ENCODE data around the gene L1CAM. TPM values are rescaled to one million over a fixed set of nuclear protein-coding genes. Genes with fewer than 3 reads are reported as not detected.

L1CAM gene, protein sequence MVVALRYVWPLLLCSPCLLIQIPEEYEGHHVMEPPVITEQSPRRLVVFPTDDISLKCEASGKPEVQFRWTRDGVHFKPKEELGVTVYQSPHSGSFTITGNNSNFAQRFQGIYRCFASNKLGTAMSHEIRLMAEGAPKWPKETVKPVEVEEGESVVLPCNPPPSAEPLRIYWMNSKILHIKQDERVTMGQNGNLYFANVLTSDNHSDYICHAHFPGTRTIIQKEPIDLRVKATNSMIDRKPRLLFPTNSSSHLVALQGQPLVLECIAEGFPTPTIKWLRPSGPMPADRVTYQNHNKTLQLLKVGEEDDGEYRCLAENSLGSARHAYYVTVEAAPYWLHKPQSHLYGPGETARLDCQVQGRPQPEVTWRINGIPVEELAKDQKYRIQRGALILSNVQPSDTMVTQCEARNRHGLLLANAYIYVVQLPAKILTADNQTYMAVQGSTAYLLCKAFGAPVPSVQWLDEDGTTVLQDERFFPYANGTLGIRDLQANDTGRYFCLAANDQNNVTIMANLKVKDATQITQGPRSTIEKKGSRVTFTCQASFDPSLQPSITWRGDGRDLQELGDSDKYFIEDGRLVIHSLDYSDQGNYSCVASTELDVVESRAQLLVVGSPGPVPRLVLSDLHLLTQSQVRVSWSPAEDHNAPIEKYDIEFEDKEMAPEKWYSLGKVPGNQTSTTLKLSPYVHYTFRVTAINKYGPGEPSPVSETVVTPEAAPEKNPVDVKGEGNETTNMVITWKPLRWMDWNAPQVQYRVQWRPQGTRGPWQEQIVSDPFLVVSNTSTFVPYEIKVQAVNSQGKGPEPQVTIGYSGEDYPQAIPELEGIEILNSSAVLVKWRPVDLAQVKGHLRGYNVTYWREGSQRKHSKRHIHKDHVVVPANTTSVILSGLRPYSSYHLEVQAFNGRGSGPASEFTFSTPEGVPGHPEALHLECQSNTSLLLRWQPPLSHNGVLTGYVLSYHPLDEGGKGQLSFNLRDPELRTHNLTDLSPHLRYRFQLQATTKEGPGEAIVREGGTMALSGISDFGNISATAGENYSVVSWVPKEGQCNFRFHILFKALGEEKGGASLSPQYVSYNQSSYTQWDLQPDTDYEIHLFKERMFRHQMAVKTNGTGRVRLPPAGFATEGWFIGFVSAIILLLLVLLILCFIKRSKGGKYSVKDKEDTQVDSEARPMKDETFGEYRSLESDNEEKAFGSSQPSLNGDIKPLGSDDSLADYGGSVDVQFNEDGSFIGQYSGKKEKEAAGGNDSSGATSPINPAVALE
- 37.1 and 49.7 TPM in 2 replicates for total RNA-seq (2014; rRNA removed; shearing (Covaris generic); ENCODE audit: low replicate concordance)

DNA sequence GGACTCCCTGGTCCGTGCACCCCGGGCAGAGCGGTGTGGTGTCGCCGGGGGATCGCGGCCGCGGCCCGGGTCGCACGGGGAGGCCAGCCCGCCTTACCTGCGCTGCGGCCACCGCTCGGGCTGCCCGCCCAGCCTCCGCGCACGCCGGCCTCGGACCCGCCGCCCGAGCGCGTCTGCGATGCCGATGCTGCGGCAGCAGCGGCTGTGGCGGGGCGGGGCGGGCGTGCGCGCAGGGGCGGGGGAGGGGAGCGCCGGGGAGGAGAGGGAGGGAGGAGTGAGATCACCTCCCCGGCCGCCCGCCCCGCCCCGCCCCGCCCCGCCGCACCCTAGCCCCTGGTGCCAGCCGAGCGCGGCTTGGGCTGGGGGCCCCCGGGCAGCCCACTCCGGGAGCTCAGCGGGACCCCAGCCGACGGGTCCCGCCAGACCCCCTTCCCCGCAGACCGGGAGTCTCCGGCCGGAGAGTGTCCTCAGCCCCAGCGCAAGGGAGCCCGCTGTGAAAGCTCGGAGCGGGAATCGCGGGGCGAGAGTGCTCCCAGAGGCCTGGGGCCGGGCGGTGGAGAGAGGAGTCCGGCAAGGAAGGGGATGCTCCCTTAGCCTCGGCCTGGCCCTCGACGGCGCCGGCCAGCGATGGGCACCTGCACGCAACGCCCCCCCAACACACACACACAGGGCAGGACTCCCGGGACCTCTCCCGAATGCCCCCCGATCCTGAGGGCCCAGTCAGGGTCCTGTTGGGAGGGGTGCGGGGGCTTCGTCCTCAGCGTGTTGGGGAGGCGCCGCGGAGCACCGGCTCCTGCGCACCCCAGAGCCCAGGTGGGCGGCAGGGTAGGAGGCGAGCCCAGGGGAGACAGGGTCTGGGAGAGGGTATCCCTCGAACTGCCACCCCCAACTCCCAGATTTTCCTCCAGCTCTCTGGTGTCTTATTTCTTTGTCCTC lies at the start of gene L1CAM:
TSS of gene L1CAM (minus strand) at position 206 of the 936 bp plus-strand sequence. CDS start 10,337 bp downstream, outside the sequence.
- peak; percentile 51 for DNase-seq (ENCODE audit: low read depth)
- in situ Hi-C loops (cut with HindIII; ENCODE audit: low pct_unique_long_range_greater_than_20kb, low sequenced_read_pairs) = no loop called here

DNA sequence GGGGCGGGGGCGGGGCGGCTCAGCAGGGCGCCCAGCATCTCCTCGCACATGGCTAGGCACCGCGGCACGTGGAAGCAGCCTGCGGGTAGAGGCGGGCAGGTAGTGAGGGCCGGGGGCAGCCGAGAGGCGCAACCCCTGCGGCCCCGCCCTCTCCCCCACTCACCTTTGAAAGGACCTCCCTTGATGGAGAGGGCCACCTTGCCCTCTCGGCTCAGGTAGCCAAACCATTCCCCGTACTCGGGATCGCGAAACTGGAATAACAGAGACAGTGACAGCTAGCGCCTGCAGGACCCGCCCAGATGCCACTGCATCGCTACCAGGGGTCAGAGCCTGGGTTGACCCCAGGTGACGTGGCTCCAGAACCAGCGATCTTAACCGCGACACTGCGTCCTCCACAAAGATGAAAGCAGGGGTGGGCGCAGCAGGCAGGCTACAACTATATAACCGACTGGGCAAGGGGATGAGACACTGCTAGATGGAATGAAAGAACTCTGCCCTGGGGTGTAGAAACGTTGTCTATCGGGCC lies 49.4 kb upstream of the L1CAM start:
- no peak for DNase-seq (ENCODE audit: low read depth)
- in situ Hi-C loops (cut with HindIII; ENCODE audit: low pct_unique_long_range_greater_than_20kb, low sequenced_read_pairs) = no loop called here

DNA sequence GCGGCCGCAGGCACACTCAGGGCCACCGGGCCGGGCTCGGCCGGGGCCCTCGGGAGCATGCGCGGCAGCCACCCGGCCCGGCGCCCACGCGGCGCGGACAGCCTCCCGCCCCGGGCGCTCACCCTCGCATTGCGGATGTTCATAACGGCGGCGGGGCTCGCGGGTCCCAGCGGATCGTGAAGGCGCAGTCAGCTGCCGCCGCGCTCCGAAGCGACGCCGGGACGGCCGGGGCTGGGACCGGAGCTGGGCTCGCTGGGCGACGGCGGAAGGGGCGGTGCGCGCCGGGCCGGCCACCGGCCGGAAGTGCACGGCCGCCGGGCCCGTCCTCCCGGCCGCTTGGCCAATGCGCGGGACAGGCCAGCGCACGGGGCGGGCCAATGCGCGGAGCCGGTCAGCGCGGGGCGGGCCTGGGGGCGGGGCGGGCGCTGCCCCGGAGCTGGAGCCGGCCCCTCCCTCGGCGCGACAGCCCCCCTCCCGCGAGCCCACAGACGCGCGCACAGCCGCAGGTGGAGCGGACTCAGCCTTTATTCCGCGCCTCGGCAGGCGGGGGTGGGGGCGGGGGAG lies 48.9 kb upstream of the L1CAM start, which contains the start of gene NAA10:
TSS of gene NAA10 (minus strand) at position 276 of the 564 bp plus-strand sequence. CDS start at position 143, 133 bp downstream.
- in situ Hi-C loops (cut with HindIII; ENCODE audit: low pct_unique_long_range_greater_than_20kb, low sequenced_read_pairs) = no loop called here
- peak; percentile 59 for DNase-seq (ENCODE audit: low read depth)

DNA sequence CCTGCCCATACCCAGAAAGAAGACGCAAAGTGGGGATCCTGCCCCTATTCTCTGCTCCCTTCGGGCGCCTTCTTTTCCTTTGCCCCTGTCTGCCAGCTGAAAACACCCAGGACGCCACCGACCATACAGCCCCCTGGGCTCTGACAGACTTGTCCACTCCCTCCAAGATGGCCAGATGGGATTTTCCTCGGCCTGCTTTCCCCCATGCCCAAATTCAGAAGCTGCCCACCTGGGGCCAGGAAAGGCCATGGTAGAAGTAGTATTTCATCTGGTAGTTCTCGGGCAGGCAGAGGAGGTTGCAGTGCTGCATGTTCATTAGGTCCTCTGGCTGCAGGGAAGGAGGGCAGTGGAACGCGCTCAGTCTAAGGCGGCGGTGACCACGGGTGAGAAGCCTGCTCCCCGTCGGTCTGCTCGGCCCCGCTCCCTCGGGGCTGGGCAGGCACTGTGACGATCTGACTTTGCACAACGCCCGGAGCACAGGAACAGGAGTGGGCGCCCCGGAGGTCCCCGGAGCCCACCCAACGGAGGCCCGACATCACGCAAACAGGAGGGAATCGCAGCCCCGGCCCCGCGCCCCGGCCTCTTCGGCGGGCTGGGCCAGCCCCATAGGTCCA lies 48.3 kb upstream of the L1CAM start:
- in situ Hi-C loops (cut with HindIII; ENCODE audit: low pct_unique_long_range_greater_than_20kb, low sequenced_read_pairs) = no loop called here

DNA sequence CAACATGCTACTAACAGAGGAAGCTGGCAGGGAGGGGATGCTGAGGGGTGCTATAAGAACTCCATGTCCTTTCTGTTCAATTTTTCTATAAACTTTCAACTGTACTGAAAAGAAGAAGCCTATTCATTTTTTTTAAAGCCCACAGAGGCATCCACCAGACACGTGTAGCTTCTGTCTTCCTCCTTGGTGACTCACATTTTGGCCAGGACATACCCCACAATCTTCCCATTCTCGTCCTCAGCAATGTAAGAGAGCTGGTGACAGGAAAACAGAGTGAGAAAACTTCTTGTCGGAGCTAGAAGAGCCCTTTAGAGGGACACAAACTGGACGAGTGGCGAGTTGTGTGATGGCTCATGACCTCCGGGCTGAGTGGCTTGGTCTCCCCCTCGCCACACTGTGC lies 47.8 kb upstream of the L1CAM start:
- in situ Hi-C loops (cut with HindIII; ENCODE audit: low pct_unique_long_range_greater_than_20kb, low sequenced_read_pairs) = no loop called here
- no peak for DNase-seq (ENCODE audit: low read depth)

More for the DNA sequence above, 48.3 kb upstream of the L1CAM start:
- no peak for DNase-seq (ENCODE audit: low read depth)

DNA sequence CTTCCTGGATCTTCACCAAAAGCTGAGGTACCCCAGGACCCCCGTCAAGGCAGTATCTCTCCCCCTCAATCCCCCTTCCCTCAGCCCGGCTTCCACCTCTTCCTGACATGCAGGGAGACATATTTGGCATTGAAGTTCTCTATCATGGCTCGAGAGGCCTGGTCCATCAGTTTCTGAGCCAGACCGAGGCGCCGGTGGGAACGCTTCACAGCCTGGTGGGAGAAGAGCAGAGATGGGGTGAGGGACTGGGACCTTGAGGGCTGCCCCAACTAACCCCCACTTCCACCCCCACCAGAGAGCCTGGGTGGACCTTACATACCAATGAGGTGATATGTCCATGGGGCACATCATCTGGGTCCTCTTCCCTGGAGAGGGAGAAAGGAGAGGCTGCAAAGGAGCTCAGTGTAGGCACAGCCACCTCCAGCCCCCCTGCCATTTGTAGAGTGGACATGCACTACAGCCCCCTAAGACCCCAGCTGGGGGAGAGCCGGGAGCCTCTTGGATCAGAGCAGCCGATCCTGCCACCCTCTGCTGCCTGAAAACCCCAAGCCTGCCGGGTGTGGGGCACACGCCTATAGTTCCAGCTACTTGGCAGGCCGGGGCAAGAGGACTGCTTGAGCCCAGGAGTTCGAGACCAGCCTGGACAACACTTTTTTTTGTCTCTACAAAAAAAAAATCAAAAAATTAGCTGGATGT lies 46.4 kb upstream of the L1CAM start:
- in situ Hi-C loops (cut with HindIII; ENCODE audit: low pct_unique_long_range_greater_than_20kb, low sequenced_read_pairs) = no loop called here
- DNase-seq (ENCODE audit: low read depth) = no peak

DNA sequence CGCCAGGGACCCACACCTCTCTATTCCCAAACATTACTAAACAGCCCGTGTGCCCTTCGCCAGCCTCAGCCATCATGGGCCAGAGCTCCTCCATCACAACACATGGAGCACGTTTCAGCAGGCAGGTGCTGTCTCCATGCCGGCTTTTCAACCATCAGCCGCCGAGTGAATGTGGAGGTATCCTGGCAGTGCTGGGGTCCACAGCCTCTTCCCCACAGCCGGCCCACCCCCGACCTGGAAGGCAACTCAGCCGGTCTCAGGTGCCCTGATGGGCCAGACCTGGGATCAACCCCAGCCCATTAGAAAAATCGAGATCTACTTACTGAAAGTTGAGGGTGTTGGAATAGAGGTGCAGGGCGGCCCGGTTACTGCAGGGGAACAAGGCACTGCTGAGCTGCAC lies 45.8 kb upstream of the L1CAM start:
- DNase-seq (ENCODE audit: low read depth) = no peak
- in situ Hi-C loops (cut with HindIII; ENCODE audit: low pct_unique_long_range_greater_than_20kb, low sequenced_read_pairs) = no loop called here

DNA sequence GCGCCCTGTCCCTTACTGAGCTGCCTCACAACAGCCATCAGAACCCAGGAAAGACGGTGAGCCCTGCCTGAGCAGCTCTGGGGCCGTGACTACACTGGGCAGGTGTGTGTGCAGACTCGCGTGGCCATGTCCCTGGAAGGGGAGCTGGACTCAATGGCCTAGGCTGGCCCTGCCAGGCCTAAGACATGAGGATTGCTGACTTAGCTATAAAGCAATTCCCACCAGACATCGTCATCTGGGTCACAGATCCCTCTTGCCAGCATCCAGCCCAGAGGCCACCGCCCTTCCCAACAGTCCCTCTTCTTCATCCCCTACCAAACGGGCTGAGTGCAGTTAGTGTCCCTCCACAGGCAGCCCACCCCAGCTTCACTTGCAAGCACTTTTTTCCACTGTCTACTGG lies 45.2 kb upstream of the L1CAM start:
- in situ Hi-C loops (cut with HindIII; ENCODE audit: low pct_unique_long_range_greater_than_20kb, low sequenced_read_pairs) = no loop called here
- DNase-seq (ENCODE audit: low read depth) = no peak

DNA sequence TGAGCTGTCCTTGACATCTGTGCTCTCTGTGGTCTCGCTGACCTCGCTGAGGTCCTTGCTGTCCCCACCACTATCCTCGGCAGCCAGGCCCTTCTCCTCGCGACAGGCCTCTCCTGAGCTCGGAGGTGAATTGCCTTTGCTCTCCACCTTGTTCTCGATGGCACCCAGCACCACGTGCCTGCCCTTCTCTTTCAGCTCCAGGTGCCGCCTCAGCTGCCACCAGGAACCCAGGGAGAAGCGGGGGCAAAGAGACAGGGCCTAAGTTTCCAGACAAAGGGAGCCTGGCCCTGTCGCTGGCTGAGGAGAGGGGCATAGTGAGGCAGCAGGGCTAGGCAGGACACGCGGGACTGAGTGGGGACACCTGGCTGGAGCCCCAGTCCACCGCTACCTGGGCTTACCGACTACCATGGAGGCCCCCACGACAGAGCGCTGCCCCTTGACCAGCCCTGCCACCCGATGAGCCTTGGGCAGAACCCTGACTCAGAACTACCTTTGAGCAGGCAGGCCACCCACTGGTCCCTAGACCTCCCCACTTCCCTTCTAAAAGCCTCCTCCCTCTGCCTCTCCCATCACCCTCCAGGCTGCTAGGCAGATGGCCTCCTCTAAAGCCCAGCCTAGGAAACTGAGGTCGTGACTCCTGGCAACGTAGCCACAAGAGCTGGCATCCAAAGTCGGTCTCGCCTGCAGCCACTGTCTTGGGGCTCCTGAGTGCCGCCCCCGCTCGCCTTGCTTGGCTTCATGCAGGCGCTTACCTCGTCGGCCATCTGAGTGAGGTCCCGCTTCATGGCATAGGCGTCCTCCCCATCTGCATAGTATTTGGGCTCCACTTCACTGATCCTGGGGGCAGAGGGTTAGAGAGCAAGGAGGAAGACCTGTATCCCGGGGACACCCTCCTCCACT lies 44.3 kb upstream of the L1CAM start:
- DNase-seq (ENCODE audit: low read depth) = no peak
- in situ Hi-C loops (cut with HindIII; ENCODE audit: low pct_unique_long_range_greater_than_20kb, low sequenced_read_pairs) = no loop called here

DNA sequence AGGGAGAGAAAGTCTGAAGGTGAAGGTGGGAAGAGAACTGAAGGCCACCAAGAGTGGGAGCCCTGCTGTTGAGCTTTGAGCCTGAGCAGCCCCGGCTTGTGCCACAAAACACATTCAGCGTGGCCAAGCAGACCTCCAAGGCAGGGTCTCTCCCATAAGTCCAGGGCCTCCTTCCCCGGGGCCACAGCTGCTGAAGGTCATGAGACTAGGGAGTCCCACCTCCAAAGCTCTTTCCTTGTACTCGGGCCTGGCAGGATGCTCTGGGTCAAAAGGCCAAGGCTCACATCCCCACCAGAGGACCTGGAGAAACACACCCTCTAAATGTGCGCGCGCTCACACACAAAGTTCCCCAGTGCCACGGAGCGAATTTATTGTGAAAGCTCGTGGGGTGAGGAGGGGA lies 43.6 kb upstream of the L1CAM start:
- in situ Hi-C loops (cut with HindIII; ENCODE audit: low pct_unique_long_range_greater_than_20kb, low sequenced_read_pairs) = no loop called here
- no peak for DNase-seq (ENCODE audit: low read depth)

DNA sequence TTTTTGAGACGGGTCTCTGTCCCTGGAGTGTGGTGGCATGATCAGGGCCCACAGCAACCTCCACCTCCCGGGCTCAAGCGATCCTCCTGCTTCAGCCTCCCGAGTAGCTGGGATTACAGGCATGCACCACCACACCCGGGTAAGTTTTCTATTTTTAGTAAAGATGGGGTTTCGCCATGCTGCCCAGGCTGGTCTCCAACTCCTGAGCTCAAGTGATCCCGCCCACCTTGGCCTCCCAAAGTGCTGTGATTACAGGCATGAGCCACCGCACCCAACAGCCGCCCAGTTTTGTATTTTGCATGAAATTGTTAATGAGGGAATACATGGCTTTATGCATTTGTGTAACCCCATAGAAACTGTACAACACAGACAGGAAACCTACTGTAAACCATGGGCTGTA lies 42.9 kb upstream of the L1CAM start:
- in situ Hi-C loops (cut with HindIII; ENCODE audit: low pct_unique_long_range_greater_than_20kb, low sequenced_read_pairs) = no loop called here
- DNase-seq (ENCODE audit: low read depth) = no peak

DNA sequence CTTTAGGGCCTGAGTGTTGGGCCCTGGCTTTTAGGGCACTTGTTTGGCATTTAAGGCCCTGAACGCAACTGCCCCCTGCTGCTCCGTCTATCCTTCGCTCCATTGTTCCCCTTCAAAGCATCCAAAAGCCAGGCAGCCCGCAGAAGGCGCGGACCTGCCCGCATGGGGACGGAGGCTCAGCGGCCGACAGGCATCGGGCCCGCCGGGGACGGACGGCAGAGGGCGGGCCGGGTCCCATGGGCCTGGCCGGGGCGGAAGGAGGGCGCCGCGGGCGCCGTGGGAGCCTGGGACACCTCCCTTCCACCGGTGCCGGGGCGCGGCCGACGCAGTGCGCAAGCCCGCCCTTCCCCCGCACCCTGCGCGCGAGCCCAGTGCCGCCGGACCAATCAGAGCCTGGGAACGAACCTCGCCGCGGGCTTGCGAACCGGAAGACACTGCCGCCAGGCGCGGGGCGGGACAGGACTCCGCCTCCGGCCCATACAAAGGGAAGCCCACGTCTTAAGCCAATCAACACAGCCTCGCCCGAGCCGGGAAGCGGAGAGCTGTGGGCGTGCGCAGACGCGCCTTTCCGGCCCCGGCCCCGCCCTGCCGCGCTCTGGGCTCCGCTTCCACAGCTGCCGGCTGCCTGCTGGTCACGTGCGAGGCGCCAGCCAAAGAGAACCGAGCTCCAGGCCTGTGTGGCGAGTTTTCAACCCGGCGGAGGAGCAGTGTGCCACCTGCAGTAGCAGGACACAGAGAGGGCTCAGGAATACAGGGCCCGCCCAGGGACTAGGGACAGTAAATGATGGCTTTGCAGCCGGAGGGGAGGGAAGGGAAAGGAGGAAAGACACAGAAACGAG lies 42.2 kb upstream of the L1CAM start:
- in situ Hi-C loops (cut with HindIII; ENCODE audit: low pct_unique_long_range_greater_than_20kb, low sequenced_read_pairs) = no loop called here
- peak; percentile 98 for DNase-seq (ENCODE audit: low read depth)

DNA sequence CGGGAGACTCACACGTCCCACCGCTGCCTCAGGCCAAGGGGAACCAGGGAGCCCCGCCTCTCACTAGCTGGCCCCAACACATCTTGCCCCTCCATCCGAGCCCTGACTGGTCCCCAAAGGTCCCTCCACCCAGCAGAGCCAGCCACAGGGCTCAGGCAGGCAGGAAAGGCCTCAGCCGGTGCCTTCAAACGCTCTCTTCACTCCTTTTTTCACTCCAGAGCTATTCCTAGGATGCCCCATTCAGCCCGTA lies 41.6 kb upstream of the L1CAM start:
- in situ Hi-C loops (cut with HindIII; ENCODE audit: low pct_unique_long_range_greater_than_20kb, low sequenced_read_pairs) = no loop called here
- no peak for DNase-seq (ENCODE audit: low read depth)

DNA sequence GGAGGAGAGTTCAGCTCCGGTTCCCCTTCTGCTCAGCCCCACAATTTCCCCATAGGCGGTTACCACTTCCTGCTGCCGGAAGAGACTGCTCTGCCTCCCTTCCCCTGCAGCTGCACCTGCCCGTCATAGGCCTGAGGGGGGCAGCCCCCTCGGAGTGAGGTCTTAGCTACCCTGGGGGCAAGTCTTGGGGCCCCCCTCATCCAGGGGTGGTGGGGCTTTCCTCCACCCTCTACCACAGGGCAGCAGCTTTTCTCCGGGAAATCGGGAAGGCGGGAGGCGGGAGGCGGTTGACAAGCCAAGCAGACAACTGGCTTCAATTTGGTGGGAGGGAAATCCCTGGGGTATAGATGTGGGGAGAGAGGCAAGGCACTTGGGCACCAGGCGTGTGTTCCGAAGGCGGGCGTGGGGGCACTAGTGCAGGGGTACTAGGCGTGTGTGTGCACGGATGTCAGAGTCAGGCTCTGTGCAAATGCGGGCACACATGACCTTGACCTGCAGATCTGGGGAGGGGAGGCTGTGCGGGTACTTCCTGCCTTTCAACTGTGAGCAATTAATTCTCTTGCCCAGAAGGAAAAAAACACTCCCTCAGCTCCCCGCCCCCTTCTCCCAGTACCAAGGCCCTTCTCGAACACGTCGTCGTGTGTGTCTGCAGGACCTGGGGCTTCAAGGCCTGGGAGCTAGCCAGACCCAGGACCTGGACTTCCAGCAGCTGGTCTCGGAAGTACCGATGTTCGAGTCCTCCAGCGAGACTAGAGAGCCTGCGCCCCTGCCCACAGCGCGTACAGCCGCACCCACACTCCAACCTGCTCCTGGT lies 41.1 kb upstream of the L1CAM start:
- in situ Hi-C loops (cut with HindIII; ENCODE audit: low pct_unique_long_range_greater_than_20kb, low sequenced_read_pairs) = no loop called here
- DNase-seq (ENCODE audit: low read depth) = no peak
